Hindlimb muscle (tissue), 1 donor: ENCODE data around the gene TNMD. TPM values are rescaled to one million over a fixed set of nuclear protein-coding genes. Genes with fewer than 3 reads are reported as not detected.
"Not testable (repeated sequence)": the region's sequence is repeated elsewhere in the genome, so short reads cannot be mapped to it uniquely, and the experiment has no call there.

Experiments
- DNase-seq: peaks from one replicate; pipeline ENCODE4 v3.0.0-alpha.2; 2013
- polyA plus RNA-seq: library from polyadenylated mRNA; unstranded; fragments of 120-200 nt; gene quantifications from one replicate; pipeline ENCODE4 v1.2.1, GENCODE V29; 2013; ENCODE audit not compliant: insufficient read length

TNMD gene
- polyA plus RNA-seq = 40.1 TPM

DNA sequence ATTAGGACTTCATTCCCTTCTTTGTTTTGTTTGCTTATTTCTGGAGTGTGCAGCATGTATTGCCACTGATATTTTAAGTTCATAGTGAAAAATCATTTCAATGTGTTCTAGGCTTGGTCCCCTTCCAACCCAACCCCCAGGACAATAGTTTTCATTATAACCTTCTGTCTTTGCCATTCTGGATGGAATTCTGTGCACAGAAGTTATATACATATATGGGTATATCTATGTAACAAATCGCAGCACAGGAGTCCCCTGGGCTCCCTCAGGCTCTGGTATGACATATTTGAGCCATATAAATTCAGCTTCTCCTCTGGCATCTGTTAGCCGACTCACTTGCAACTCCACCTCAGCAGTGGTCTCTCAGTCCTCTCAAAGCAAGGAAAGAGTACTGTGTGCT lies at the start of gene TNMD:
TNMD (plus strand) TSS at position 326 of the 400 bp plus-strand sequence. CDS start 83 bp downstream, outside the sequence.
- DNase-seq = peak; percentile 41

DNA sequence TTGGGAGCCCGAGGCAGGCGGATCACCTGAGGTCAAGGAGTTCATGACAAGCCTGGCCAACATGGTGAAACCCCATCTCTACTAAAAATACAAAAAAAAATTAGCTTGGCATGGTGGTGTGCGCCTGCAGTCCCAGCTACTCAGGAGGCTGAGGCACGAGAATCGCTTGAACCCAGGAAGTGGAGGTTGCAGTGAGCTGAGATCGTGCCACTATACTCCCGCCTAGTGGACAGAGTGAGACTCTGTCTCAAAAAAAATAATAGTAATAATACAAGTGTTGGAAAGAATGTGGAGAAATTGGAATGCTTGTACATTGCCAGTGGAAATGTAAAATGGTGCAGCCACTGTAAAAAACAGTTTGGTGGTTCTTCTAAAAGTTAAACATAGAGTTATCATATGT lies 19.2 kb upstream of the TNMD start:
- DNase-seq = not testable (repeated sequence)

DNA sequence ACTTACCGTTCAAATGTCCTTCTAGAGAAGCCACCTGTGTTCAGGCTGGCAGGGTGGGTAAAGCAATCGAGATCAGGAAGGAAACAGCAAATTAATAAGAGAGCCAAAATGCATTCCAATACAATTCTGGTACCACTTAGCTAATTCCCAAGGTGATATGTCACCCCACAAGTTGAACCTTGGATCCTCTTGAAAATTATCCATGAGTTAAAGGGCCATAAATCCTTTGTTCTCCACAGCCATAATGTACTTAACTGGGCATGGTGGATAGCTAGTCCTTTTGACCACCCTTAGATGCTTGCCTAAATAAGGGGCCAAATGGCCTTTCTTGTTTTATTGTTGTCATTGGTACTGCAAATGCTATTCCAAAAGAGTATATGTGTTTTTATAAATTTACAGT lies 2.0 kb downstream of the TNMD start:
- DNase-seq = no peak

DNA sequence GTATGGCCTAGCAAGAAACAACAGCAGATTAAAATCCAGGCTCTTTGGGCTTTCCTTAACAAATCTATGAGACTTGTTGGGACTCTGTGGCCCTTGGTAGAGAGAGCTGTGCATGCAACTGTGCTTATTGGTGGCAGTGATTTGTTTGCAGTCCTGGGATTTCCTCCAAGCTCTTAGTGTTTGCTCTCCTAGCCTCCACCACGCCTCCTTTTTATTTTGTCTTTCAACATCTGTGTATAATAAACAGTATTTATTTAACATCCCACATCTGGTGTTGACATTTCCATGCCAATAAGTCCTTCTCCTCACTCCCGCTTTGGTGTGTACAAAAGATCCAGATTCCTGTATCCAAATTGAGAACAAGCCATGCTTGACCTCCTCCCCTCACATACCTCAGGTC lies 3.1 kb downstream of the TNMD start:
- DNase-seq = peak; percentile 25

DNA sequence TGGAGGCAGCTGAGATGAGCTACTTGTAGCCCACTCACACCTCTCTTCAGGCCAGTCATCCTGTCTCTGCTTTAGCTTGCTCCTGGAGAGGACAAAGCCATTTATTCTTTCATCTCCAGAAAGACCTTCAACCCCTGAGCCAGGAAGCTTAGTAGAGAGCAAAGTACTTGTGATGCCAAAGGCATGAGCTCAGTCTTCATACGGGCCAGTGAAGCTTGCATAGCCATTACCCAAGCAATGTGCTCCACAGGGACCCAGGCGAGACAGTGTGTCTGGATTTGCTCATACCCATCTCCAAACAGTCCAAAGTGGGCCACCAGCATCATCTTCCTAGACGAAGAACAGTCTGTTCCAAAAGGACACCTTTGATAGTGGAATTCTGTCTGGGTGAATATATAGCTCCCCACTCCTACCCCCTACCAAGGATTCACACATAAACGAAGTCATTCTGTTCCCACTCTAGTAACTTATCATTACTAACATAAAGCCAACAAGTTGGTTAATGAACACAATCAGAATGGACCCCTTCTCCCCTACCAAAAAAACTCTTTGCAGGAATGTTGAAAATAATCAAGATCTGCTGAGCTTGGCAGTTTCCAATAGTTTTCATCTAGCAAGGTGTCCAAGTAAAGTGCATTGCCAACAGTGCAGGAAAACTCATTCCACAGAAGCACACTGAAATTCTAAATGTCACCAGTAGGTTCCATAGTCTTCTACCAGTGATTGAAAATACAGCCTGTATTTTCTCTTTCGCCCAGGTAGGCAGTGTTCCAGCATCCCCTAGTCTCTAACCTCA lies 6.7 kb downstream of the TNMD start:
- peak; percentile 38 for DNase-seq

DNA sequence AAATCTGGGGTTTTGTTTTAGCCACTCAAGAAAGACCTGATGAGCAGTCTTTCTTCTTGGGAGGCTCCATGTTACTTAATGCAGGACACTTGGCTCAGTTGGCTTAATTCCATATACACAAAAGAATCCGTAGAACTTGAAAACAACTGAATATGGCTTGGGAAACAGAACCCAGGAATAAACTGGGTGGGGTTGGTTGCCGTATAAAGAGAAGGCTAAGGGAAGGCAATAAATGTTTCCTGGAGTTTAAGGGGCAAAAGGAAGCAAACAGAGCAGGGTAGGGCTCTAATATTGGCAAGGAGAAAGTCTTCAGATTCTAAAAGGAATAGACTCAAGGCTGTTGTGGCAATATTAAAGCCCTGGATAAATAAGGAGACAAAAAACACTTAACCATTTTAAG lies 8.4 kb downstream of the TNMD start:
- DNase-seq = no peak

DNA sequence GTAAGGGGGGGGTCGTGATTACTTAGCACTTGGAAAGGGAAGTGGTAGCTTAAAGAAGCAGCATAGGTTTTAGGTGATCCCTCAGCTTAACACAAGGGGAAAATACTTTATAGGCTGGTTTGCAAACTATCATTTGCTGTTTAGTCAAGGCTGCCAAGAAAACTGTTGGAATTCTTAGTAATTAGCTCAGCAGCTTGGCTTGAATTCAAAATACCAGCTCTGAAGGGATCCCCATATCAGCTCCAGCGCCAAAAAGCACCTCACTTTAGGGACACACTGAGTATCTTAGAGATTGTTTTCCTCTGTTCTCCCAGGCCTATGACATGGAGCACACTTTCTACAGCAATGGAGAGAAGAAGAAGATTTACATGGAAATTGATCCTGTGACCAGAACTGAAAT lies 8.8 kb downstream of the TNMD start:
- no peak for DNase-seq

DNA sequence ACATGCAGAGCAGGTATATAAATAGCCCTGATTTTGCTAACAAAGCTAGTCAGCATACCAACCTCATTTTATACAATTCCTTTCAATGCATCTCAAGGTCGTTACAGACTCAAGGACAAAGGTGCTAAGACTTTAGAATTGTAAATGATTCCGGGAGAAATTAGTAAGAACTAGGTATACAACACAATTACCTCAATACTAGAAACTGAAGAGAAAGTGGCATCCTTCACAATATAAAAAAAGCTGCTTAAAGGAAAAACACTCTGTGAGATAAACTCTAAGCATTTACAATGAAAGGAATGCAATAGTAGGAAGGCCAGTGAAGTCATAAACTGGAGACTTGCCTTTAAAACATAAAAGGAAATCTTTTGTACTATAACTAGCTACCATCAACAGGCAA lies 11.9 kb downstream of the TNMD start:
- DNase-seq = no peak

DNA sequence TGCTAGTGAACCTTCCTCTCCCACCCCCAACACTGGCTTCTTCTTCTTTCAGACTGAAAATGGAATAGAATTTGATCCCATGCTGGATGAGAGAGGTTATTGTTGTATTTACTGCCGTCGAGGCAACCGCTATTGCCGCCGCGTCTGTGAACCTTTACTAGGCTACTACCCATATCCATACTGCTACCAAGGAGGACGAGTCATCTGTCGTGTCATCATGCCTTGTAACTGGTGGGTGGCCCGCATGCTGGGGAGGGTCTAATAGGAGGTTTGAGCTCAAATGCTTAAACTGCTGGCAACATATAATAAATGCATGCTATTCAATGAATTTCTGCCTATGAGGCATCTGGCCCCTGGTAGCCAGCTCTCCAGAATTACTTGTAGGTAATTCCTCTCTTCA lies 14.7 kb downstream of the TNMD start:
- DNase-seq = no peak

DNA sequence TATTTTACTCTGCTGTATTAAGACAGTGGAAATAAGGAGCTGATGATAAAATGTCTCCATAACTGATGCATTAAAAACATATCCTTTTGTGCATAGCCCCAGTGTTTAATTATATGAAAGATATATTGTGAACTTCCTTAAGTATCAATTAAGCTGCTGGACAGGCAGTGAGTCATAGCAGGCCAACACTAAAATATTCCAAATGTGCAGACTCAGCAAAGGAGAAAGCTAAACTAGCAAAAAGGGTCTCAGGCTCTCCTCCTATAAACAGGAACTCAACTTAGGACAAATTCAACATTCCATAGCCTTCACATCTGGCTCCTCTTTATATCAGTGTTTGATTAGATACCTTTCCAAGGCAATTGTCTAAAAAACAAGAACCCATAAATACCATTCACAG lies 15.6 kb downstream of the TNMD start:
- DNase-seq = no peak

DNA sequence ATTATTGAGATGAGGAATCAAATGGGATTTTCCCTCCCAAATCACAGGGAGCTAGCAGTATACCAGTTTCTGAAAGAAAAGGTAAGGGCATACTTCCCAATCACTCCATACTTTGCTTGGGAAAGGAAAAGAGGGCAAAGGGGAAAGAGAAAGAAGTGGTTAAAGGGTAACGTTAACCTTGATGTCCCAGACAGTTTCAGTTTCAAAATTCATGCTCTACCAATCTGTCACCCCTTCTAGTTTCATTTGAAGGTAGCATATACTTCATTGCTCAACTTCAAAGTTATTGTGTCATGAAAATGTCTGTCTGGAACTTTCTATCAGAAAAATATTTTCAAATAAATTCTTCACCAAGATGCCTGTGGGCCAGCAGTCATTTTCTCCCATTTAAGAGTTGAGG lies 16.0 kb downstream of the TNMD start:
- no peak for DNase-seq

DNA sequence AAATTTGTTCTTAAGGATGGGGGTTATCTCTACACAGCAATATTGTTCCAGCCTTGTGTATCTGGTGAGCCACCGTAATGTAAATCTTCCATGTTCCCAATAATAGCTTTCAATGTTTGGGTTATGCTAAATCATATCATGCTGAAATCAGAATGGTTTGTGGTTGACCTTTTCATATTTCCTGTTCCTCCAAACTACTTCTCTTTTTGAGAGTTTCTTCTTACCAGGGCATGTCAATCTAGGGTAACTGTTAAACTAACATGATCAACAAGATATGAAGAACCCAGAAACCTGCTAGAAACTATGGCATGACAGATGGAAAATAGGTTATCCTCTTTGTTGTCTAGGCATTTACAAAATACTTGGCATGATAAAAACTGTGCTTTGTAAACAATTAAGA lies 22.0 kb downstream of the TNMD start:
- no peak for DNase-seq

DNA sequence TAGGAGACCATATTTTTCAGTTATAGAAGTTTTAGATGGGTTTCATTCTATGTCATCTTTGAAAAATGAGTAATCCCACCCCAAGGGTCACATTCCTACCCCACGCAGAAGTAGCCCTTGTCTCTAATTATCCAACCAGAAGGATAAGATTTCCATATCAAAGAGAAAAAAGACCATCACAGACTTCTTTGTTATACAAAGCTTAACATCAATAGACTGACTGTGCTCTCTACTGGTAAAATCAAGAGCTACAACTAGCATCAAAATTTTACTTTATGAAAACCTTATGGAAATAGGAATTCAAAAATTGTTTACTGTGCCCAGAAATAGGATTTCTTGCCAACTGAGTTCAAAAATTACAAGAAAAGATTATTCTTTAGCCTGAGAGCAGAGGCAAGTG lies 24.9 kb downstream of the TNMD start:
- DNase-seq = no peak

DNA sequence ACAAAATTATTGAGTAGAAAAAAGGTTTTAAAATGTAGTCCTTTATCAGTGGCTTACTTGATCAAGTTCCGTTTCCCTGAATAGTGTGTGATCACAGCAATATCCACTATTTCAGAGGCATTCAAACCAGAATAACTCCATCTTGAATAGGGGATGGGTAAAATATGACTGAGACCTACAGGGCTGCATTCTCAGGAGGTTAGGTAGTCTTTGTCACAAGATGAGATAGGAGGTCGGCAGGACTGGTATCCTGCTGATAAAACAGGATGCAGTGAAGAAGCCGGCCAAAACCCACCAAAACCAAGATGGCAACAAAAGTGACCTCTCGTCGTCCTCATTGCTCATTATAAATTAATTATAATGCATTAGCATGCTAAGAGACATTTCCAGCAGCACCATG lies 27.2 kb downstream of the TNMD start:
- no peak for DNase-seq

DNA sequence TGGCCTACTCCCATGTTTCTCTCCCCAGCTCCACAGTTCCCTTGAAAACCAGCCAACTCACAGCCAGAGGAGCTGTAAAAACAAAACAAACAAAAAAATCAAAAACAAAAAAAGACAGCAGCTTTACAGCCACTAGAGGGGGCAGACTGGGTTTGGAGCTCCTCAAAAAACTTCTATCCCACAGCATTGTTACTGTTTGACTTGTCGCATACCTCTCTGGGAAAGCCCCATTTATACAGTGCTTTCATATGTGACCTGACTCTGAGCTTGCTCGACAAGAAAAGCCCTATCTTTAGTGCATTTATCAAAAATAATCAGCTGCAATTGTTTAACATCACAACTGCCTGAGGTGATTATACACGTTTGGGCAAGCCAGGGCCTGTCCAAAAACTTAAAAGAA lies 30.3 kb downstream of the TNMD start:
- peak; percentile 38 for DNase-seq

DNA sequence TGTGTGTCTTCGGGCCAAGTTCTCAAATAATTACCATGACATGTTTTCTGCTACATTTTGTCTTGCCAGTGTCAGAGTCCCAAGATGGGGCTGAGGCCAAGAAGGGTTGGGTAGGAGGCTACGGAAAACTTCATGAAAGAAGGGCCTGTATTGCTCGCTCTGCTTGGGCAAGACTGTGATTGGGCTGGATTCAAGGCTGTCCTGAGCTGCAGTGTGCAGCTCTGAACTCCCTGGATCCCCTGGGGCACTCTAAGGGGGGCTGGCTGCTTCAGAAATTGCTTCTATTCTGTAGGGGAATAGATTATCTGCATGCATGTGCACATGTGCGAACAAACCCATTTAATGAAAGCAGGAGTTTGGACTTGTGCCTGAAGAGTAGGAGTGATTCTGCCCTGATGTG lies 38.3 kb downstream of the TNMD start:
- DNase-seq = no peak

DNA sequence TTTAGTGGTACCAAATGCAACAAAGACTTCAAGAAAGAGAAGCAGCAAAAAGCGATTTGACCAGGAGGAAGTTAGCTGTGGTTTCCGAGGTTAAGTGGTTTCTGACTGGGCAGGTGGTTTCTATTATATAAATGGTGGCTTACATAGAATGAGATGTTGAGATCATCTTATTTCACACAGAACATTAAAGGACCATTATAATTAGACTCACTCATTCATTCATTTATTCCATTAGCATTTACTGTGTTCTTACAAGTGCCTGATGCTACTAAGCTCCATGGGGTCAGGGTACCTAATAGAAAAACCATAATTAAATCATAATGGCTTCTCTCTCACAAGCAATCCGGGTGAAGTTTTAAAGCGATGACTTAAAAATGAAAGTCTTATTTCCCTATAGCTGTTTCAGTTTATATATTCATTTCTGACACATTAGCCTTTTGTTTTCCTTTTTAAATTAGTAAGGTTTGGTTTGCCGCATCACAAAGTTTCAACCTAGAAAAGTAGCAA lies 41.3 kb downstream of the TNMD start:
- no peak for DNase-seq

DNA sequence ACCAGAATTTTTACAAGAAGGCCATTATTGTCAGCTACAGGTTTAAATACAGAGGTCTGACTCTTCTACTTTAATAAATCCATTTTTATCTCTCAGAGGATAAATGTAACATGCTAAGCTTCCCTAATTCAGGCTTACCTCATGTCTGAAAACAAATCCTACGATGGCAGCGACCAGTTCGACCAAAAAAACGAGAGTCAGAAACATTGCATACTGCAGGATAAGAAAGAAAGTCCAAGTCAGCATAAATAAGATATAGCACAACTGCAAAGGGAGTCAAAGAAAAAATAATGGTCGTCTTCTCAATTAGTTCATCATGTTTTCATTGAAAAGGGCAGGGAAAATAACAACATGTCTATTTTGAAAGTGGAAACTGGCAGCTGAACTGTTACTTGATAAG lies 50.3 kb downstream of the TNMD start:
- no peak for DNase-seq

DNA sequence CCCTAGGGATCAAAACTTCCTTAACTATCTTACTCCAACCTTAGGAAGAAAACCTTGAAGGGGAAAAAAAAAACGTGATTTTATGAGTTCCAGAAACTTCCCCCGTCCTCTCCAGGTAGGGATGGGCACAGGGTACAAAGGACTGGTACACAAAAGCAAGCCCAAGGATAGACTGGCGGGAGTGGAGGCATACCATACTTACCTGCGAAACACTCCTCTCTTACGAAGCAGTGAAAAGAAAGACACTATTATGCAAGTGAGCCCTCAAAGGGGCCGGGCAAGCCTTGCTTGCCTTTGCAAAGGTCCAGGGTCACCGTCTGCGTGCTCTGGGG lies 51.2 kb downstream of the TNMD start:
- DNase-seq = peak; percentile 19

DNA sequence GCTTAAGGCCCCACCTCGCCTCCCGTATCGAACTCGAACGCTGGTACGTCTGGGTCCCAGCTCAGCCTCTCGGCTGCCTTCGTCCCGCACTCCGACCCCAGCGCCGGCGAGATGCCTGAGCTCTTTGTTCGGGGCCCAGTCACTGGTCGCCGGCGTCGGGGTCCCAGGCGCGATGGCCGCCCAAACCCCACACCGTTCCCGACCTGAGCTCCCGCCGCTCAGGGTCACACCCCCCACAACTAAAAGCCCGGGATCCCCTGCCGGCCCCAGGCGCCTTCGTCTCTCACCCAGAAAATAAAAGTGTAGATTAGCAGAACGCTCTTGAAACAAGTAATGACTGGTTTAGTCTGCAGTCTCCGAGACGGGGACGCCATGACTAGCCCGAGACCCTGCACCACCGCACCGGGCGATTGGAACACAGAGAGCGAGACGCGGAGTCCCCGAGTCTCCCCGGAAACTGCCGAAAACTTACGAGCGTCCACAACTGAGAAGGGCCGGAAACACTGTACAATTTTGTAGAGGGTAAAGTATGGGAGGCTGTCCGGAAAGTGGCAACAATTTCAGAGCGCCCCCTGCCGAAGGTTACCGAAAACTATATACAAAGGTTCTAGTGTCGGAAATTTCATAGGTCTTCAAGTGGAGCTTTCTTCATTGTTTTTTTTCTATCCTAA lies 51.7 kb downstream of the TNMD start, which contains the start of gene TSPAN6:
TSPAN6 (minus strand) TSS at position 486 of the 671 bp plus-strand sequence; CDS start at position 374, 112 bp downstream.
- DNase-seq = peak; percentile 85

DNA sequence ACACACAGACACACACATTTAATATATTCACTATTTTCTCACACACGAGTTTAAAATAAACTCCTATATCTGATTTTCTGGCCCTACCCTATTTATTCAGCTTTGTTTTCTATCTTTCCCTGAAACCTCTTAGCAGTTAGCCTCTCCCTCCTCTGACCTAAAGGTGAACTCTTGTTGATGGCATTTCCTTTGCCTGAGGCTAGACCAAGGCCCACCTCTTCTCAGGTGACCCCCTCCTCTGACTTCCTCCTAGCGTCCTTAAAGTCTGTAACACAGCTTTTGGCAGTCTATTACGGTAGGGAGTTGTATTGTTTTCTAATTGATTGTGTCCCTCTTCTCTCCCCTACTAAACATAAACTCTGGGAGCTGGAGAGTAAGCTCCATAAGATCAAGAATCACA lies 57.6 kb downstream of the TNMD start:
- no peak for DNase-seq

DNA sequence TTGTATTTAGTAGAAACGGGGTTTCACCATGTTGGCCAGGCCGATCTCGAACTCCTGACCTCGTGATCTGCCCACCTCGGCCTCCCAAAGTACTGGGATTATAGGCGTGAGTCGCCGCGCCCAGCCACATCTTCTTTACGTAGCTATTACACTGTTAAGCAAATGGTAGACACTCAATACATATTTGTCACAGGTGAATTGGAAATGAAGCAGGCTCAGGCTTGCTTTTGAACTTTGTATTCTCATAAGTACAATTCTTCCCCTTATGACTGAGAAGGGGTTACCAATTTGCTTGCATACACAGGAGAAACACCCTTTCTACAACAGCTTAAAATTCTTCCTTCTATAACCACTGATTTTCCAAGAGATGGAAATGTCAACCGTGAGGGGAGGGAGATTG lies 58.5 kb downstream of the TNMD start:
- DNase-seq = no peak

DNA sequence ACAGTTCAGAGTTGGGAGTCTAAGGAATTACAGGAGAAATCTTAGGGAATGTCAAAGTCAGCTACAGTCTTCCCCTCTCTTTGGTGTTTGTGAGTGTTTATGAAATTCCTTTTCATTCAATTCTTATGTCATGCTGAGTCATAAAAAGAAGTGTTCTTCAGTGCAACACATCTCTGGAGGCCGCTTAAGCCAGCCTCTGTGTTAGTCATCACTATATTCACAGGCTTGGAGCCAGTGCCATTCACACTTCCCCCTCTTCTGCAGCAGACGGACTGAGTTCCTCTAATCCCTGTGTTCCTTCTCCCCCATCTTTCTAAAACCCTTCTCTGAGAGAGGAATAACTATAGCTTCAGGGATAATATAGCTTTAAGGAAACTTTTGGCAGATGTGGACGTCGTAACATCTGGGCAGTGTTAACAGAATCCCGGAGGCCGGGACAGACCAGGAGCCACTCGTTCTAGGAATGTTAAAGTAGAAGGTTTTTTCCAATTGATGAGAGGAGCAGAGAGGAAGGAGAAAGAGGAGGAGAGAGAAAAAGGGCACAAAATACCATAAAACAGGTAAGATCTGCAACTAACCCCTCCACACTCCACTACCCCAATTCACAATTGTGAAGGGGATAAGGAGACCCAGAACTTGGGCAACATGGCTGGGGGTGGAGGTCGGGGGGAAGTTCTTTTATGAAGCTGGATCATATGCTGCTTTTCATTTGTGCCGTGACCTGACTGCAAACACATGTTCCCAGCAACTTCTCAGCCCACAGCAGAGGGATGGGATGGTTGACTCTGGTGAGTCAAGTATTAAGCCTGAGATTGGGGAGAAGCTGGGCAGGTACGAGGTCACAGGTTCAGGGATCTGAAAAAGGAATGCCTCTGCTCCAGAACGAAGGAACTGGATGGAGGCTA lies 59.5 kb downstream of the TNMD start, which contains the start of gene SRPX2:
SRPX2 (plus strand) TSS at position 244 of the 905 bp plus-strand sequence. CDS start 2,124 bp downstream, outside the sequence.
- peak; percentile 52 for DNase-seq
